ENCODE measurements around the gene OLFM2.
"Not testable (repeated sequence)": the region's sequence is repeated elsewhere in the genome, so short reads cannot be mapped to it uniquely, and the experiment has no call there.

OLFM2 gene

GRCh38 chr19:9823816-9824215 lies 112.5 kb downstream of the OLFM2 start:
- FAIRE-seq, result no peak

- not testable (repeated sequence) for FAIRE-seq
Measured at GRCh38 chr19:9820034-9820433, 116.3 kb downstream of the OLFM2 start.

GRCh38 chr19:9819596-9819909 lies 116.8 kb downstream of the OLFM2 start:
- FAIRE-seq, result no peak

- FAIRE-seq, result peak; percentile 89
Measured at GRCh38 chr19:9818734-9819595, 117.3 kb downstream of the OLFM2 start, which contains the start of gene FBXL12. TSS of gene FBXL12 (minus strand) at chr19:9819079. CDS start at chr19:9818813, 266 bp downstream.

- no peak for FAIRE-seq
Measured at GRCh38 chr19:9818175-9818733, 118.1 kb downstream of the OLFM2 start.

- no peak for FAIRE-seq
Measured at GRCh38 chr19:9811139-9811538, 125.2 kb downstream of the OLFM2 start.

GRCh38 chr19:9808855-9809824 lies 127.2 kb downstream of the OLFM2 start:
- no peak for FAIRE-seq

- no peak for FAIRE-seq
Measured at GRCh38 chr19:9806803-9807202, 129.5 kb downstream of the OLFM2 start.
